H1 (cell line): ENCODE measurements around the gene ADAMTS8. TPM values are rescaled to one million over a fixed set of nuclear protein-coding genes. Genes with fewer than 3 reads are reported as not detected.

ENCODE experiments used
- ATF2 ChIP-seq: IDR thresholded peaks from 2 replicates; pipeline ENCODE4 v1.6.1; 2012; ENCODE audit warnings: low read length, inconsistent platforms
- CHD7 ChIP-seq: fragments of 300-600 bp; sonication (generic); IDR thresholded peaks from 2 replicates; pipeline ENCODE4 v1.7.1; 2012; ENCODE audit warnings: low read length, moderate library complexity, mild to moderate bottlenecking, inconsistent platforms; ENCODE audit not compliant: insufficient replicate concordance
- KDM5A ChIP-seq: fragments of 200-600 bp; IDR thresholded peaks from 2 replicates; pipeline ENCODE4 v1.7.1; 2012; ENCODE audit warnings: mild to moderate bottlenecking, low read length, inconsistent platforms, mixed read lengths
- MAX ChIP-seq: IDR thresholded peaks from 2 replicates; pipeline ENCODE4 v1.6.1; 2012; ENCODE audit warnings: inconsistent platforms
- PHF8 ChIP-seq: fragments of 200-600 bp; sonication (generic); conservative IDR thresholded peaks from 2 replicates; pipeline ENCODE4 v1.7.1; 2012; ENCODE audit warnings: low read depth, mild to moderate bottlenecking, inconsistent platforms, low read length, moderate library complexity
- POLR2A ChIP-seq, 2 experiments: IDR thresholded peaks; 1 replicate in 1 of 2; 2 replicates in 1 of 2; pipeline ENCODE4 v1.6.1; 2011; ENCODE audit warnings: low read depth in 2 of 2, low read length in 2 of 2, mild to moderate bottlenecking in 2 of 2; ENCODE audit errors: control extremely low read depth in 1 of 2
- SIN3A ChIP-seq, 2 experiments: IDR thresholded peaks in 1 of 2; conservative IDR thresholded peaks in 1 of 2; 2 replicates each; pipeline ENCODE4 v1.6.1; 2011 to 2012; ENCODE audit warnings: low read length in 2 of 2, improper control_type of control experiment in 1 of 2, low read depth in 1 of 2, mild to moderate bottlenecking in 1 of 2
- TEAD4 ChIP-seq: IDR thresholded peaks from 2 replicates; pipeline ENCODE4 v1.6.1; 2012; ENCODE audit warnings: low read depth, low read length, inconsistent platforms, mixed read lengths
- polyA plus RNA-seq, 7 experiments: library from polyadenylated mRNA; depleted of rRNA in 3 of 7; stranded (reverse) in 5 of 7; unstranded in 2 of 7; fragments of >200 nt in 5 of 7; fragments of 200-250 nt in 2 of 7; gene quantifications; 1 replicate in 5 of 7; 2 replicates in 1 of 7; 4 replicates in 1 of 7; pipeline versions ENCODE4 v1.2.1 to v1.2.3, GENCODE V29; 2011 to 2013; ENCODE audit warnings: missing spikeins in 2 of 7, mixed read lengths in 2 of 7
- total RNA-seq: library from RNA; stranded (reverse); fragmentation: NEBNext Ultra II Directional; extraction: Animal tissue kit (Norgen Biotek cat#: 25700); gene quantifications from 2 replicates; pipeline ENCODE4 v1.2.1, GENCODE V29; 2021

ADAMTS8 gene
- total and polyA plus RNA-seq, 2 of the 8 experiments (the other 6 are each of a cell fraction or from before 2014, with no cell fraction given) = 9.3 to 16.6 TPM

- no peak for TF ChIP-seq CHD7
- no peak for TF ChIP-seq KDM5A
- TF ChIP-seq MAX = peak; percentile 79
- TF ChIP-seq TEAD4 = no peak
- TF ChIP-seq SIN3A (conservative IDR thresholded peaks at IDR 0.05 in 1 of 2, IDR thresholded peaks at IDR 0.05 in 1 of 2; ENCODE audit: low read depth in 1 of 2, low read length in 2 of 2) = 0 out of 4 replicates have a peak, but pooled peaks of 1 of the 2 experiments have one; percentile 27
- no peak for TF ChIP-seq ATF2
- TF ChIP-seq POLR2A (IDR thresholded peaks at IDR 0.05; ENCODE audit: control extremely low read depth in 1 of 2, low read depth in 2 of 2, low read length in 2 of 2) = no peak
- TF ChIP-seq PHF8 = no peak; the same call in 1 of the 2 replicates
These were observed 661 bp downstream of the ADAMTS8 start (continued) for GRCh38 chr11:130427581-130428315.
